Body of pancreas (tissue), 4 donors: ENCODE measurements around the gene HACD2.

Experiments used
- CTCF ChIP-seq, 7 experiments: fragments of 450-650 bp in 4 of 7; fragments of 200-600 bp in 3 of 7; sonication (generic) in 3 of 7; IDR thresholded peaks; one replicate each; pipeline ENCODE4 v1.5.1; 2016 to 2019; ENCODE audit warnings: antibody characterized with exemption in 7 of 7
- POLR2A ChIP-seq, 3 donors: fragments of 450-650 bp; IDR thresholded peaks; one replicate each; pipeline ENCODE4 v1.6.1; 2016; ENCODE audit warnings: antibody characterized with exemption in 3 of 3, mild to moderate bottlenecking in 2 of 3

GRCh38 chr3:123521179-123521969, 63.5 kb downstream of the HACD2 start:
- TF ChIP-seq POLR2A (IDR thresholded peaks at IDR 0.05) (no peak), CTCF (IDR thresholded peaks at IDR 0.05) (no peak)
